VCaP (cell line): Measurements from ENCODE around the gene RNF14.

ENCODE experiments used
- H3K27ac ChIP-seq: fragments of 450-650 bp; 2 replicates; pipeline ENCODE4 v1.5.1; 2017
- TF ChIP-seq, protein P1 (sequence below): fragments of 450-650 bp; conservative IDR thresholded peaks from 2 replicates; pipeline ENCODE4 v1.5.1; 2017; ENCODE audit warnings: mild to moderate bottlenecking, moderate library complexity

RNF14 gene

DNA sequence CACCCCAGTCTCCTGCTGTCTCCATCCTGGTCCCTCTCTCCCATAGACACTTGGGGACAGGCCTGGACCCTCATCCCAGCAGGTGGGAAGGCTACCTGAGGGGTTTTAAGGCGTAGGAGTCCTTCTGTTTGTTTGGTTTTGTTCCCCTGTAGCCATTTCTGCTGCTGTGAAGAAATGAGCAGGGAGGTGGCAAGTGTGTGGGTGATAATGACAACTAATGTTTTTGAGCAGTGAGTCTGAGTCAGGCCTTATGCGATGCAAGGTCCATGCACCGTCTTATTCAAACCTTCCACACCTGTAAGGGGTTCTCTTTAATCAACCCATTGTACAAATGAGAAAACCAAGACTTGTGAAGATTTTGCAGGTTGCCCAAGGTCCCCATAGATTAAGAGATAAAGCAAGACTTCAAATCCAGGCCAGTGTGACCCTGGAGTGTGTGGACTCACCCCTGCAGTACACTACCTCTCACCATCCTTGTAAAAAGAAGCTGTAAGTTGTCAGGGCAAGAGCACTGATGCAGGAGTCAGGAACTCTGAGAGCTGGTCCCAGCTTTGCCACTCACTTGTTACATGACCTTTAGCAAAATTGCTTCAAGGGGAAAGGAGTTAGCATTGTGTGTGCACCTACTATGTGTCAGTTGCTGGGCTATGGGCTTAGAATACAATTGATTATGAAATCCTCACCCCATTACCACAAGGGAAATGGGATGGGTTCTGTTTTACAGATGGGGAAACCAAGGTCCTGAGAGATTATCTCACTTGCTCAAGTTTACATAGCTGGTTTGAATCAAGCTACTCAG is 18.5 kb upstream of the RNF14 start:
- TF ChIP-seq, protein P1, sequence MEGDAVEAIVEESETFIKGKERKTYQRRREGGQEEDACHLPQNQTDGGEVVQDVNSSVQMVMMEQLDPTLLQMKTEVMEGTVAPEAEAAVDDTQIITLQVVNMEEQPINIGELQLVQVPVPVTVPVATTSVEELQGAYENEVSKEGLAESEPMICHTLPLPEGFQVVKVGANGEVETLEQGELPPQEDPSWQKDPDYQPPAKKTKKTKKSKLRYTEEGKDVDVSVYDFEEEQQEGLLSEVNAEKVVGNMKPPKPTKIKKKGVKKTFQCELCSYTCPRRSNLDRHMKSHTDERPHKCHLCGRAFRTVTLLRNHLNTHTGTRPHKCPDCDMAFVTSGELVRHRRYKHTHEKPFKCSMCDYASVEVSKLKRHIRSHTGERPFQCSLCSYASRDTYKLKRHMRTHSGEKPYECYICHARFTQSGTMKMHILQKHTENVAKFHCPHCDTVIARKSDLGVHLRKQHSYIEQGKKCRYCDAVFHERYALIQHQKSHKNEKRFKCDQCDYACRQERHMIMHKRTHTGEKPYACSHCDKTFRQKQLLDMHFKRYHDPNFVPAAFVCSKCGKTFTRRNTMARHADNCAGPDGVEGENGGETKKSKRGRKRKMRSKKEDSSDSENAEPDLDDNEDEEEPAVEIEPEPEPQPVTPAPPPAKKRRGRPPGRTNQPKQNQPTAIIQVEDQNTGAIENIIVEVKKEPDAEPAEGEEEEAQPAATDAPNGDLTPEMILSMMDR = no peak
- no peak overlapping the region for H3K27ac ChIP-seq

DNA sequence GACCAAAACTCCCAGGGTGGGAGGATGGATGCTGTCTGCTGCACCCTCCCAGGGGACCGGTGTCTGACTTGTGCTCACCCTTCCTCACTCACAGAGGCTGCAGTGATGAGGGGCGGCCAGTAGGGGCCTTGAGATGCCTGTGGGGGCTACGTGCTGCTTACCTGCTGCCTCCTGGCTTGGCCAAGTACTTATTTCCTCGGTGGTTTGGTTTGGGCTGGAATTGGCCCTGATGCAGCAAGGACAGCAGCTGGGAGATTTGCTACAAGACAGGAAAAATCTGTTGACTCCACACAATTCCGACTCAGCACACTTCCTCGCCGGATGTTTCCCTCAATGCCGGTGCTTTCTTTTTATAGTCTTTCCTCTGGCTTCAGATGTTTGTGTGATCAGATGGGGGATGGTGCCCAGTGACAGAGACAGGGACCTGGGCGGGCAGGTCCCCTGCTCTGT is 17.5 kb upstream of the RNF14 start:
- H3K27ac ChIP-seq = peak overlapping the region; percentile 41
- TF ChIP-seq, protein P1 = peak; percentile 65

DNA sequence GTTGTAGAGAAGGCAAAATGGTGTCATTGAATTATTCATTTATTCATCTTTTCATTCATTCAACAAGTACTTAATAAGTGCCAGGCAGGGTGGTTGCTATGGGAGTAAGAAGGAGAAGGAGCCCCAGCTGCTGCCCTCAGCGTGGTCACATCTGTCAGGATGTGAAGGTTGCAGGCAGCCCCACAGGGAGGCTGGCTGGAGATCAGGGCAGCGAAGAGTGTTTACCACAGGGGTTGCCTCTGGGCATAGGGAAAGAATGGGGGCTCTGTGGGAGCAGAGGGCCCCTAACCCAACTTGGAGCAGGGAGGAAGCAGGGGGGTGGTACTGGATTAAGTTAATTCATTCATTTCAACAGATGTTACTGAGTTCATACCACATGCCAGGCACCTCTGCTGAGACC is 16.9 kb upstream of the RNF14 start:
- H3K27ac ChIP-seq = peak overlapping the region; percentile 41; the same call in 1 of the 2 replicates
- TF ChIP-seq, protein P1 = no peak

DNA sequence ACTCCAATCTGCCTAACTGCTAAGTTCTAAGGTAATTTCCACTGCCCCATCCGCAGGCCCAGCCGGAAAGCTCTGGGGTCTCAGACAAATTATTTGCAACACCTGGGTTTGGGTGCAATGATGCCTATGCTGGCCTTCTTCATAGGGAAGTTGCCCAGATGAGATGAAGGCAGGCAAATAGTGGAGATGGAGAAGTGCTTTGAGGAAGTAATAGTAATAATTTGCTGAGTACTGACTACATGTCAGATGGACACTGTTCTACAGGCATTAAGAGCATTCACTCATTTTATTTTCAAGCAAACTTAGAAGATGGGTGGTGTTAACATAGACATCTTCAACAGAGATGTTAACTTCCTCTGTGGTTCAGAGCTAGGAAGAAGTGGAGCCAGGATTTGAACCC is 14.7 kb upstream of the RNF14 start:
- TF ChIP-seq, protein P1 = no peak
- H3K27ac ChIP-seq = no peak overlapping the region

DNA sequence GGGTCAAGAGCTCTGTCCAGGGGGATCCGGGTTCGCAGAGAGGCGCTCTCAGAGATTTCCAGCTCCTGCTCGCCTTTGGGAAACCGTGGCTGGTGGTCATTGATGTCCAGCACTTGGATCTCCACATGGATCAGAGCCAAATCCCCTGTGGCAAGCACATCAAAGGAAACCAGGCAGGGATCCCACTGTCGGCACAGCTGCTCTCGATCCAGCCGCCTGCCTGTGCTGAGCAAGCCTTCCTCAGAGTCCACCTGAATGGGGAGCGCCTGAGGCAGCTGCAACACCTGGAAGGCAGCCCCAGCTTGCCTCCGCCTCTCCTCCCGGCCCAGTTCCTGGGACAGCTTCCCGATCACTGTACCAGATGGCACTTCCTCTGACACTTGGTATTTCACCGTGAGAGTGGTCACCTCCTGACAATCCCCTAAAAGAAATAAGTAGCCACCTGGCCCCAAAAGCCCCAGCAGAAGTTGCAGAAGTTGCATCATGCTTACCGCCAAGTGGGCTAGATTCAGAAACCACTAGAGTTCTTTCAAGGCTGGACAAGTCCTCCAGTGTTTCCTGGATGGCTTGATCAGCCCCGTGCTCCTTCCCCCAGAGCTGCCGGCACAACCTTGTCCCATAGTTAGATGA is 11.4 kb upstream of the RNF14 start:
- TF ChIP-seq, protein P1 = no peak
- no peak overlapping the region for H3K27ac ChIP-seq

DNA sequence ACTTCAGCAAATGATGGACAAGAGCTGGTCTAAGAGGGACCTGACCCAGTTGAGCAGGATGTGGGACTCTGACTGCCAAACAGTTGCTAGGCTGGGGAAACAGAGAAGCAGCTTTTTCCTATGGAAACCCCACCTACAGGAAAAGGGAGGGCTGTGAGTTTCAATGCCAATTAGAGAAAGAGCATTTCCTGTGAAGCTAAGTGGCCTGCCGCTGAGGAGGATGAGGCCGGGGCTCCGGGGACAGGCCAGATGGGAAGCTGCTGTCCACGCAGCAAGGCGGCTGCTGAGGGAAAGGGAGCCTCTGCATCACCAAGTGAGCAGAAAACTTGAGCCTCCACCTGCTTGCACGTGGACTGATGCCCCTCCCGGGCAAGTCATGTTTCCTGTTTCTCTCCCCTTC is 10.8 kb upstream of the RNF14 start, which contains the start of gene PCDH12:
TSS of gene PCDH12 (minus strand) at position 90 of the 400 bp plus-strand sequence. CDS start 351 bp downstream, outside the sequence.
- H3K27ac ChIP-seq = no peak within 1 kb of the TSS
- TF ChIP-seq, protein P1 = no peak

DNA sequence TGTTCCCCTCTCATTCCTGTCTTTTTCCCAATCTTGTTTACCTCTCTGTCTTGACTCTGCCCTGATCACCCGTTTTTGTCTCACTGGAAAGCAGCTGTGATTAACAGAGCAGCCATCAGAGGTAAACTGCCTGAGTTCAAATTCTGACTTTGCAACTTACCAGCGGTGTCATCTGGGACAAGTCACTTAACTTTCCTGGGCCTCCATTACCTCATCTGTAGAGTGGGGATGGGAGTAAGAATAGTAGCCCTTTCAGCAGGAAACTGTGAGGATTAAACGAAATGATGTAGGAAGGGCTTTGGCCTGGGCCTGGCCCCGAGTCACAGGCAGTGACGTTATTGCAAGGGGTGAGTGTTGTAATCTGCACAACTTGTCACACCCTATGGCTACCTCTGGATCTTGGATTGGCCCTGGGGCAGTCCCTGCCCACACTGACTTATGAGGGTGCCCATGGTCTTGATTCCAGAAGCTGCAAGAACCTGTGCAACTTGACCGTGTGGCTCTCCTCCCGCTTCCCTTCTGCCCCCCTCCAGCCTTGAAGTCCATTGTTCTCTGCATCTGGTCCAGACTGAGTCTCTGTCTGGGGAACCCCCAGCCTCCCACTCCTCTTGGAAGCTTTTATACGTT is 10.2 kb upstream of the RNF14 start:
- TF ChIP-seq, protein P1 = no peak

More for the DNA sequence above, 10.2 kb upstream of the RNF14 start:
- H3K27ac ChIP-seq = no peak overlapping the region
